Epidermal melanocyte (primary cell): ENCODE measurements around the gene LRRN2.
"Not testable (repeated sequence)": the region's sequence is repeated elsewhere in the genome, so short reads cannot be mapped to it uniquely, and the experiment has no call there.

Experiments
- DNase-seq: peaks from one replicate; pipeline ENCODE4 v3.0.0; 2011; ENCODE audit warnings: low spot score; ENCODE audit not compliant: insufficient read length

LRRN2 gene

GRCh38 chr1:204575221-204576190, 110.0 kb downstream of the LRRN2 start:
- no peak for DNase-seq

GRCh38 chr1:204574865-204575163, 110.7 kb downstream of the LRRN2 start:
- DNase-seq: no peak

GRCh38 chr1:204574016-204574864, 111.3 kb downstream of the LRRN2 start:
- no peak for DNase-seq

- no peak for DNase-seq
Observed at GRCh38 chr1:204572923-204573922, 112.3 kb downstream of the LRRN2 start.

- DNase-seq: no peak
Observed at GRCh38 chr1:204571631-204572030, 113.9 kb downstream of the LRRN2 start.

- no peak for DNase-seq
Observed at GRCh38 chr1:204571128-204571527, 114.4 kb downstream of the LRRN2 start.

GRCh38 chr1:204570021-204570420, 115.5 kb downstream of the LRRN2 start:
- not testable (repeated sequence) for DNase-seq

- no peak for DNase-seq
Observed at GRCh38 chr1:204569478-204569877, 116.1 kb downstream of the LRRN2 start.

GRCh38 chr1:204568576-204569315, 116.8 kb downstream of the LRRN2 start:
- no peak for DNase-seq
